GM12878 (cell line): ENCODE results near the gene ARHGEF1. TPM values are rescaled to one million over a fixed set of nuclear protein-coding genes. Genes with fewer than 3 reads are reported as not detected.

Experiments
- ATAC-seq: fragments of 200-7000 bp; cut with Tn5 transposase; 3 replicates; pipeline ENCODE4 v1.9.1; 2020; ENCODE audit warnings: mild to moderate bottlenecking, moderate library complexity
- BruUV-seq: library from RNA; stranded (reverse); fragments of 400-500 nt; replicated peaks from 2 replicates; lab custom pipeline; 2021; lab: Mats Ljungman, UMichigan
- CTCF ChIA-PET: fragments of 300-600 bp; sonication (Branson Sonifier 250); formaldehyde crosslinking; extraction: SDS; loops from one replicate; lab custom pipeline; 2021; ENCODE audit warnings: inconsistent platforms; lab: Yijun Ruan, JAX
- POLR2A ChIA-PET: fragments of 350-600 bp; formaldehyde crosslinking; extraction: SDS; loops from one replicate; lab custom pipeline; 2021; ENCODE audit warnings: inconsistent platforms; lab: Charles Lee
- RAD21 ChIA-PET: fragments of 300-600 bp; sonication (Branson Sonifier 250); formaldehyde crosslinking; loops from one replicate; lab custom pipeline; 2023; ENCODE audit warnings: antibody characterized with exemption; ENCODE audit not compliant: unreplicated experiment; lab: Charles Lee
- SMC1A ChIA-PET: fragments of 300-600 bp; sonication (Branson Sonifier 250); formaldehyde crosslinking; loops from one replicate; lab custom pipeline; 2023; ENCODE audit not compliant: unreplicated experiment, uncharacterized antibody; lab: Charles Lee
- DNase-seq: peaks from one replicate; pipeline ENCODE4 v3.0.0-alpha.2; 2011; ENCODE audit warnings: low read depth, low spot score
- FAIRE-seq: peaks from 3 replicates; lab custom pipeline; 2011; peaks lifted over from hg19 to GRCh38; lab: Jason Lieb, UNC
- H2AFZ ChIP-seq: 2 replicates; pipeline ENCODE4 v1.6.0; 2011; ENCODE audit warnings: low read depth, low read length, control low read depth; ENCODE audit not compliant: control insufficient read depth
- H3K27ac ChIP-seq: 2 replicates; pipeline ENCODE4 v1.5.1; 2011; ENCODE audit warnings: control low read depth; ENCODE audit not compliant: control insufficient read depth, insufficient read depth
- H3K27me3 ChIP-seq, 2 experiments: replicated peaks in 1 of 2; 2 replicates each; pipeline versions ENCODE4 v1.6.0 to v1.6.1; 2011; ENCODE audit warnings: low read length in 1 of 2; ENCODE audit not compliant: control insufficient read depth in 2 of 2, insufficient read depth in 2 of 2
- H3K36me3 ChIP-seq, 2 experiments: 2 replicates each; pipeline ENCODE4 v1.5.1; 2011; ENCODE audit warnings: low read length in 1 of 2; ENCODE audit not compliant: control insufficient read depth in 2 of 2, insufficient read depth in 2 of 2
- H3K4me1 ChIP-seq: 2 replicates; pipeline ENCODE4 v1.6.1; 2011; ENCODE audit warnings: mild to moderate bottlenecking, low read length, moderate library complexity, mixed read lengths; ENCODE audit not compliant: control insufficient read depth, insufficient read depth
- H3K4me2 ChIP-seq: 2 replicates; pipeline ENCODE4 v1.6.0; 2011; ENCODE audit warnings: control low read depth; ENCODE audit not compliant: control insufficient read depth, insufficient read depth
- H3K4me3 ChIP-seq: fragments of 200-600 bp; sonication (generic); 2 replicates; pipeline ENCODE4 v1.5.1; 2016
- H3K79me2 ChIP-seq: 2 replicates; pipeline ENCODE4 v1.6.0; 2011; ENCODE audit warnings: low read length; ENCODE audit not compliant: control insufficient read depth, insufficient read depth
- H3K9ac ChIP-seq: 2 replicates; pipeline ENCODE4 v1.8.0; 2011; ENCODE audit warnings: low read length, control low read depth, mixed read lengths; ENCODE audit not compliant: control insufficient read depth, insufficient read depth
- H3K9me3 ChIP-seq: replicated peaks from 3 replicates; pipeline ENCODE4 v1.5.1; 2011; ENCODE audit warnings: mild to moderate bottlenecking, low read length; ENCODE audit not compliant: control insufficient read depth, insufficient read depth
- H4K20me1 ChIP-seq: 2 replicates; pipeline ENCODE4 v1.6.0; 2011; ENCODE audit not compliant: control insufficient read depth, insufficient read depth
- DPF2 ChIP-seq: fragments of 450-650 bp; IDR thresholded peaks from 2 replicates; pipeline ENCODE4 v1.6.1; 2017; ENCODE audit warnings: mild to moderate bottlenecking
- HDAC6 ChIP-seq: fragments of 200-600 bp; sonication (generic); IDR thresholded peaks from one replicate; pipeline ENCODE4 v1.8.0; 2017; ENCODE audit warnings: antibody characterized with exemption; ENCODE audit not compliant: unreplicated experiment
- HDGF ChIP-seq: fragments of 450-650 bp; IDR thresholded peaks from 2 replicates; pipeline ENCODE4 v1.6.1; 2016; ENCODE audit warnings: antibody characterized with exemption
- POU2F2 ChIP-seq: IDR thresholded peaks from 3 replicates; pipeline ENCODE4 v1.6.1; 2011; ENCODE audit warnings: low read depth, mild to moderate bottlenecking, low read length, borderline replicate concordance
- RAD51 ChIP-seq: fragments of 450-650 bp; IDR thresholded peaks from 2 replicates; pipeline ENCODE4 v1.6.1; 2016; ENCODE audit warnings: moderate library complexity, mild to moderate bottlenecking, inconsistent platforms
- RFX5 ChIP-seq: IDR thresholded peaks from 2 replicates; pipeline ENCODE4 v1.6.1; 2011; ENCODE audit warnings: low read depth, low read length, improper control_type of control experiment
- SPI1 ChIP-seq: IDR thresholded peaks from 2 replicates; pipeline ENCODE4 v1.6.1; 2011; ENCODE audit warnings: low read depth, mild to moderate bottlenecking, low read length, moderate library complexity, borderline replicate concordance; ENCODE audit not compliant: insufficient read depth
- STAT3 ChIP-seq: IDR thresholded peaks from 2 replicates; pipeline ENCODE4 v1.6.1; 2011; ENCODE audit warnings: low read depth, low read length, improper control_type of control experiment
- TAF1 ChIP-seq: IDR thresholded peaks from 2 replicates; pipeline ENCODE4 v1.6.1; 2011; ENCODE audit warnings: mild to moderate bottlenecking, low read depth, low read length, borderline replicate concordance
- WGBS: methylation state at CpG from one replicate; pipeline ENCODE4 v1.1.6; 2016; ENCODE audit warnings: low lambda C conversion rate; ENCODE audit not compliant: insufficient replicate concordance, insufficient coverage; ENCODE audit errors: missing lambda C conversion rate; 5-methylcytosine and 5-hydroxymethylcytosine counted together
- in situ Hi-C: fragments of 300-500 bp; cut with MboI; formaldehyde crosslinking; loops from 9 replicates; pipeline ENCODE4 v1.14.3; 2018; ENCODE audit warnings: mixed read lengths
- intact Hi-C: fragments of 100-400 bp; cut with micrococcal nuclease; formaldehyde crosslinking; loops from one replicate; pipeline ENCODE4 v1.14.2; 2022; ENCODE audit not compliant: unreplicated experiment
- polyA plus RNA-seq, 11 experiments: library from polyadenylated mRNA; depleted of rRNA in 4 of 11; unstranded in 6 of 11; stranded (reverse) in 5 of 11; fragments of >200 nt; fragmentation: Nextera tagmentation in 4 of 11; fragmentation: Illumina TruSeq in 1 of 11; extraction: Ambion mirVana in 4 of 11; extraction: Trizol in 1 of 11; gene quantifications; 1 replicate in 1 of 11; 2 replicates in 10 of 11; pipeline versions ENCODE4 v1.2.1 to v1.2.3, GENCODE V29; 2011 to 2016; ENCODE audit warnings: inconsistent platforms in 2 of 11, missing spikeins in 2 of 11, low read depth in 1 of 11
- total RNA-seq, 4 experiments: library from RNA; depleted of rRNA in 3 of 4; stranded (reverse); fragments of >200 nt in 3 of 4; fragmentation: Illumina TruSeq in 1 of 4; extraction: Trizol in 1 of 4; gene quantifications; 2 replicates each; pipeline versions ENCODE4 v1.2.1 to v1.2.3, GENCODE V29; 2013 to 2021
- TF ChIP-seq, protein P1 (sequence below): IDR thresholded peaks from 2 replicates; pipeline ENCODE4 v1.6.1; 2011; ENCODE audit warnings: borderline replicate concordance, low read depth, mild to moderate bottlenecking, moderate library complexity, low read length; ENCODE audit not compliant: insufficient read depth, poor library complexity, severe bottlenecking
- TF ChIP-seq, protein P2 (sequence below), 3 experiments: IDR thresholded peaks in 2 of 3; conservative IDR thresholded peaks in 1 of 3; 2 replicates each; pipeline ENCODE4 v1.5.1; 2011; ENCODE audit warnings: low read depth in 3 of 3, low read length in 3 of 3, mild to moderate bottlenecking in 3 of 3, control low read depth in 2 of 3, moderate library complexity in 2 of 3, inconsistent platforms in 1 of 3, mixed read lengths in 1 of 3; ENCODE audit not compliant: control insufficient read depth in 2 of 3, insufficient read depth in 1 of 3; ENCODE audit errors: extremely low read depth in 1 of 3

Gene ARHGEF1
- total and polyA plus RNA-seq, 10 of the 15 experiments (the other 5 are each of a cell fraction or from before 2014, with no cell fraction given): 1.2 to 207 (median 53.9) TPM

DNA sequence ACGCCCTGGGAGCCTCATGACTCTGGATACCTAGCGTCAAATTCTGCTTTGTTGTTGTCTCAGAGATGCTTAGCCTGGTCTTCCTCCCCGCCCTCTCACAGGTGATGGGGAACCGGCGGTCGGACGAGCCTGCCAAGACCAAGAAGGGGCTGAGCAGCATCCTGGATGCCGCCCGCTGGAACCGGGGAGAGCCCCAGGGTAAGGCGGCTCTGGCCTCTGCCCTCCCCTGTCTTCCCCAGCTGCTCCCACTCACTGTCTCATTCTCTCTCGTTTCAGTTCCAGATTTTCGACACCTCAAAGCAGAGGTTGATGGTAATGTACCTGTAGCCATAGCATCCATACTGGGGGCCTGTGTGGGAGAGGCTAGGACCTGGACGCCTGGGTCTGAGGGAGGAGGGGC, 11.4 kb downstream of the ARHGEF1 start:
- POLR2A ChIA-PET: interaction anchor here (0.6 kb wide), 1 partner anchor 16 kb away, joined by 3 read pairs; no protein-coding TSS in a partner anchor
- 73% methylated on average over 14 of the region's 14 CpGs for WGBS
- no peaks in the 10 kb centered on the region; the same call in 1 of the 2 replicates for H3K79me2 ChIP-seq
- H3K27ac ChIP-seq: no peak overlapping the region
- H3K4me3 ChIP-seq: no peak overlapping the region
- H4K20me1 ChIP-seq: no peaks in the 10 kb centered on the region
- H3K9ac ChIP-seq: no peak overlapping the region
- no peaks in the 10 kb centered on the region for H3K27me3 ChIP-seq
- H3K36me3 ChIP-seq: peaks cover 11 to 28% of the 10 kb centered on the region in 2 experiments; a peak in 3 of 4 replicates
- no peak for TF ChIP-seq RAD51
- TF ChIP-seq SPI1: peak; percentile 54; the same call in 1 of the 2 replicates
- TF ChIP-seq, protein P1, sequence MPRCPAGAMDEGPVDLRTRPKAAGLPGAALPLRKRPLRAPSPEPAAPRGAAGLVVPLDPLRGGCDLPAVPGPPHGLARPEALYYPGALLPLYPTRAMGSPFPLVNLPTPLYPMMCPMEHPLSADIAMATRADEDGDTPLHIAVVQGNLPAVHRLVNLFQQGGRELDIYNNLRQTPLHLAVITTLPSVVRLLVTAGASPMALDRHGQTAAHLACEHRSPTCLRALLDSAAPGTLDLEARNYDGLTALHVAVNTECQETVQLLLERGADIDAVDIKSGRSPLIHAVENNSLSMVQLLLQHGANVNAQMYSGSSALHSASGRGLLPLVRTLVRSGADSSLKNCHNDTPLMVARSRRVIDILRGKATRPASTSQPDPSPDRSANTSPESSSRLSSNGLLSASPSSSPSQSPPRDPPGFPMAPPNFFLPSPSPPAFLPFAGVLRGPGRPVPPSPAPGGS: no peak
- no peaks in the 10 kb centered on the region for H3K4me1 ChIP-seq
- RAD21 ChIA-PET: no interaction called here
- in situ Hi-C loops (no loop called here), intact Hi-C loops (no loop called here)
- no peak overlapping the region for H2AFZ ChIP-seq
- ATAC-seq (peak; percentile 61), DNase-seq (no peak), FAIRE-seq (no peak)
- CTCF ChIA-PET: no interaction called here
- H3K4me2 ChIP-seq: no peak overlapping the region
- SMC1A ChIA-PET: no interaction called here
- no TSS peak for BruUV-seq
- no peaks in the 10 kb centered on the region for H3K9me3 ChIP-seq

DNA sequence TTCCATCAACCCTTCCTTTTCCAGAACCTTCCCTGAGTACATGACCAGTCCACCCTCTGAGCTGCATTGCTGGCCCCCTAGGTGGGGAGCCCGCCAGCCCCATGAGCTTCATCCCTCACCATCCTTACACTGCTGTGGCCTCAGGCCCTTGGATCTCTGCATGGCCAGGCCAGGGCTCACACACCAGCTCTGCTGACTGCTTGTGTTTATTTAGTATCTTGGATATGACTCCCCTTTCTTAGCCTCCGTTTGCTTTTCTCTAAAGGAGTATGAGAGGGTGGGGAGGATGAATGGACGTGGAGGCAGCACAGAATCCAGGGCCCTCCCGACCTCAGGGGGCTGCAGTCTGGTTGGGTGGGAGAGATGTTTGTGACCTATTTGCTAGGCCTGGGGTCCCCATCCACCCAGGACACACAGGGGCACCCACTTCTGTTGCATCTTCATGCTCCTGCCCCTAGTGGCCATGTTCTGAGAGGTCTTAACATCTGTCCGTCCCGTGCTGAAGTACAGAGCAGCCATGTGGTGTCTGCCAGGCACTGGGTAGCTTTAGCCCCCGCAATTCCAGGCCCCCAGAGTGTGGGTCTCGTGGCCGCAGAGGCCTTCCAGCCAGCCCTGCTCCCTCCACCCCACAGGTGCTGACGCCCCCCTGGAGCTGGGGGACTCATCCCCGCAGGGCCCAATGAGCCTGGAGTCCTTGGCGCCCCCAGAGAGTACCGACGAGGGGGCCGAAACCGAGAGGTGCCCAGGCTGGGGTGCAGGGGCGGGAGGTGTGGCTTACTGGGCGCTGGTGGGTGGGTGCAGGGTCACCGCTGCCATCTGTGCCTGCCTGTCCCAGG, 13.0 kb downstream of the ARHGEF1 start:
- Histone ChIP-seq H2AFZ (no peak overlapping the region), H3K27me3 (no peaks in the 10 kb centered on the region), H4K20me1 (no peaks in the 10 kb centered on the region), H3K4me2 (no peak overlapping the region), H3K36me3 (peaks cover 12 to 26% of the 10 kb centered on the region in 2 experiments; a peak in 3 of 4 replicates), H3K9ac (no peak overlapping the region), H3K4me3 (no peak overlapping the region), H3K4me1 (no peaks in the 10 kb centered on the region), H3K9me3 (no peaks in the 10 kb centered on the region), H3K27ac (no peak overlapping the region), H3K79me2 (no peaks in the 10 kb centered on the region)
- WGBS: 58% methylated on average over 16 of the region's 19 CpGs
- ChIA-PET CTCF (interaction anchor here (0.6 kb wide), 2 partner anchors 21 to 231 kb away, joined by 3 to 4 read pairs; no protein-coding TSS in a partner anchor), RAD21 (no interaction called here), SMC1A (no interaction called here), POLR2A (no interaction called here)
- intact Hi-C loops: no loop called here
- TF ChIP-seq STAT3: no peak
- no peak for TF ChIP-seq TAF1
- no peak for TF ChIP-seq HDGF
- no peak for TF ChIP-seq RFX5
- TF ChIP-seq, protein P2, sequence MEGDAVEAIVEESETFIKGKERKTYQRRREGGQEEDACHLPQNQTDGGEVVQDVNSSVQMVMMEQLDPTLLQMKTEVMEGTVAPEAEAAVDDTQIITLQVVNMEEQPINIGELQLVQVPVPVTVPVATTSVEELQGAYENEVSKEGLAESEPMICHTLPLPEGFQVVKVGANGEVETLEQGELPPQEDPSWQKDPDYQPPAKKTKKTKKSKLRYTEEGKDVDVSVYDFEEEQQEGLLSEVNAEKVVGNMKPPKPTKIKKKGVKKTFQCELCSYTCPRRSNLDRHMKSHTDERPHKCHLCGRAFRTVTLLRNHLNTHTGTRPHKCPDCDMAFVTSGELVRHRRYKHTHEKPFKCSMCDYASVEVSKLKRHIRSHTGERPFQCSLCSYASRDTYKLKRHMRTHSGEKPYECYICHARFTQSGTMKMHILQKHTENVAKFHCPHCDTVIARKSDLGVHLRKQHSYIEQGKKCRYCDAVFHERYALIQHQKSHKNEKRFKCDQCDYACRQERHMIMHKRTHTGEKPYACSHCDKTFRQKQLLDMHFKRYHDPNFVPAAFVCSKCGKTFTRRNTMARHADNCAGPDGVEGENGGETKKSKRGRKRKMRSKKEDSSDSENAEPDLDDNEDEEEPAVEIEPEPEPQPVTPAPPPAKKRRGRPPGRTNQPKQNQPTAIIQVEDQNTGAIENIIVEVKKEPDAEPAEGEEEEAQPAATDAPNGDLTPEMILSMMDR (IDR thresholded peaks at IDR 0.05 in 2 of 3, conservative IDR thresholded peaks at IDR 0.05 in 1 of 3; ENCODE audit: control insufficient read depth in 2 of 3, extremely low read depth in 1 of 3, insufficient read depth in 1 of 3, low read depth in 3 of 3, low read length in 3 of 3): peak in 2 of 3 experiments; percentile 23 to 37; a peak in 2 of 6 replicates
- TF ChIP-seq HDAC6: no peak
- no peak for TF ChIP-seq DPF2
- TF ChIP-seq POU2F2: no peak
- no peak for FAIRE-seq
- in situ Hi-C loops: no loop called here
- no peak for DNase-seq
- peak; percentile 70 for ATAC-seq
- BruUV-seq: no TSS peak
